IMR-90 (cell line): ENCODE data around the gene MPL. TPM values are rescaled to one million over a fixed set of nuclear protein-coding genes. Genes with fewer than 3 reads are reported as not detected.

Source experiments
- ATAC-seq: fragments of 200-7000 bp; cut with Tn5 transposase; 2 replicates; pipeline ENCODE4 v1.9.1; 2020; ENCODE audit warnings: low read depth, mild to moderate bottlenecking, moderate library complexity
- BruUV-seq: library from RNA; stranded (reverse); fragments of 400-500 nt; replicated peaks from 2 replicates; lab custom pipeline; 2021; lab: Mats Ljungman, UMichigan
- CTCF ChIA-PET: fragments of 300-600 bp; formaldehyde crosslinking; extraction: SDS; loops from one replicate; lab custom pipeline; 2021; ENCODE audit warnings: antibody characterized with exemption; lab: Yijun Ruan, JAX
- POLR2A ChIA-PET: fragments of 300-600 bp; sonication (Branson Sonifier 250); formaldehyde crosslinking; loops from one replicate; lab custom pipeline; 2022; ENCODE audit warnings: antibody characterized with exemption; ENCODE audit not compliant: unreplicated experiment; lab: Charles Lee
- DNase-seq: peaks from one replicate; pipeline ENCODE4 v3.0.0; 2013
- H2AFZ ChIP-seq: replicated peaks from 2 replicates; pipeline ENCODE3; 2013; ENCODE audit warnings: low read length, mild to moderate bottlenecking; ENCODE audit not compliant: poor library complexity
- H2AK5ac ChIP-seq: 2 replicates; pipeline ENCODE4 v1.6.1; 2013; ENCODE audit warnings: low read depth, low read length, inconsistent platforms
- H2AK9ac ChIP-seq: replicated peaks from 2 replicates; pipeline ENCODE3; 2013; ENCODE audit warnings: mild to moderate bottlenecking, low read depth, low read length, moderate library complexity; ENCODE audit not compliant: poor library complexity
- H2BK120ac ChIP-seq: 2 replicates; pipeline ENCODE4 v1.6.1; 2013; ENCODE audit warnings: low read depth, low read length, inconsistent platforms
- H2BK15ac ChIP-seq: 3 replicates; pipeline ENCODE4 v1.6.1; 2013; ENCODE audit warnings: low read depth, low read length, inconsistent platforms
- H2BK20ac ChIP-seq: 2 replicates; pipeline ENCODE4 v1.6.1; 2013; ENCODE audit warnings: low read depth, mild to moderate bottlenecking, inconsistent platforms, low read length, moderate library complexity
- H2BK5ac ChIP-seq: 2 replicates; pipeline ENCODE4 v1.6.1; 2013; ENCODE audit warnings: mild to moderate bottlenecking, low read depth, low read length, inconsistent platforms; ENCODE audit not compliant: poor library complexity, severe bottlenecking
- H3K14ac ChIP-seq: replicated peaks from 2 replicates; pipeline ENCODE4 v1.6.1; 2013; ENCODE audit warnings: low read depth, low read length, inconsistent platforms
- H3K18ac ChIP-seq: 2 replicates; pipeline ENCODE4 v1.6.1; 2013; ENCODE audit warnings: low read depth, low read length, control low read depth
- H3K23ac ChIP-seq: 2 replicates; pipeline ENCODE4 v1.6.1; 2013; ENCODE audit warnings: low read depth, low read length, inconsistent platforms
- H3K27ac ChIP-seq: 2 replicates; pipeline ENCODE4 v1.5.1; 2013; ENCODE audit warnings: mild to moderate bottlenecking, control low read depth, low read length; ENCODE audit not compliant: insufficient read depth
- H3K27me3 ChIP-seq: 2 replicates; pipeline ENCODE4 v1.6.1; 2013; ENCODE audit warnings: low read length; ENCODE audit not compliant: control insufficient read depth, insufficient read depth
- H3K36me3 ChIP-seq: 2 replicates; pipeline ENCODE4 v1.6.1; 2013; ENCODE audit warnings: low read length, mixed read lengths; ENCODE audit not compliant: control insufficient read depth, insufficient read depth
- H3K4ac ChIP-seq: 2 replicates; pipeline ENCODE4 v1.6.1; 2013; ENCODE audit warnings: low read depth, low read length, inconsistent platforms
- H3K4me1 ChIP-seq: 2 replicates; pipeline ENCODE4 v1.6.1; 2013; ENCODE audit warnings: low read length, mixed read lengths; ENCODE audit not compliant: control insufficient read depth, insufficient read depth
- H3K4me2 ChIP-seq: 2 replicates; pipeline ENCODE4 v1.6.1; 2013; ENCODE audit warnings: low read depth, mild to moderate bottlenecking, control low read depth, low read length, moderate library complexity
- H3K4me3 ChIP-seq: 2 replicates; pipeline ENCODE4 v1.5.1; 2013; ENCODE audit warnings: low read depth, mild to moderate bottlenecking, control low read depth, low read length, moderate library complexity; ENCODE audit not compliant: insufficient read depth
- H3K56ac ChIP-seq: 2 replicates; pipeline ENCODE4 v1.6.1; 2013; ENCODE audit warnings: low read length, inconsistent platforms; ENCODE audit not compliant: insufficient read depth; ENCODE audit errors: extremely low read depth
- H3K79me1 ChIP-seq, 2 experiments: 2 replicates each; pipeline ENCODE4 v1.6.1; 2013; ENCODE audit warnings: low read length in 2 of 2, inconsistent platforms in 1 of 2, low read depth in 1 of 2
- H3K9ac ChIP-seq: 2 replicates; pipeline ENCODE4 v1.6.1; 2013; ENCODE audit warnings: low read depth, low read length, control low read depth
- H3K9me1 ChIP-seq: 2 replicates; pipeline ENCODE4 v1.6.1; 2013; ENCODE audit warnings: low read length, inconsistent platforms; ENCODE audit not compliant: insufficient read depth
- H3K9me3 ChIP-seq: 2 replicates; pipeline ENCODE4 v1.6.1; 2013; ENCODE audit warnings: low read length; ENCODE audit not compliant: control insufficient read depth, insufficient read depth
- H4K20me1 ChIP-seq: 2 replicates; pipeline ENCODE4 v1.6.1; 2013; ENCODE audit warnings: low read length, inconsistent platforms; ENCODE audit not compliant: insufficient read depth
- H4K5ac ChIP-seq: 2 replicates; pipeline ENCODE4 v1.6.1; 2013; ENCODE audit warnings: mild to moderate bottlenecking, low read depth, low read length, control low read depth
- H4K8ac ChIP-seq, 2 experiments: 2 replicates each; pipeline ENCODE4 v1.6.1; 2013; ENCODE audit warnings: low read depth in 2 of 2, low read length in 2 of 2, control low read depth in 1 of 2, inconsistent platforms in 1 of 2
- H4K91ac ChIP-seq: 2 replicates; pipeline ENCODE4 v1.6.1; 2013; ENCODE audit warnings: low read depth, low read length, inconsistent platforms; ENCODE audit not compliant: insufficient read depth
- MAZ ChIP-seq: IDR thresholded peaks from 2 replicates; pipeline ENCODE4 v1.6.1; 2012; ENCODE audit warnings: low read depth, mild to moderate bottlenecking, low read length, improper control_type of control experiment, moderate library complexity, borderline replicate concordance
- NFE2L2 ChIP-seq: fragments of 150-350 bp; IDR thresholded peaks from 2 replicates; pipeline ENCODE4 v1.6.1; 2016; ENCODE audit warnings: low read depth, mild to moderate bottlenecking, low read length
- RCOR1 ChIP-seq: IDR thresholded peaks from 2 replicates; pipeline ENCODE4 v1.6.1; 2012; ENCODE audit warnings: mild to moderate bottlenecking, low read length, improper control_type of control experiment; ENCODE audit not compliant: insufficient replicate concordance
- RFX5 ChIP-seq: IDR thresholded peaks from 2 replicates; pipeline ENCODE4 v1.8.0; 2012; ENCODE audit warnings: low read depth, mild to moderate bottlenecking, low read length, moderate library complexity
- SMC3 ChIP-seq: fragments of 150-350 bp; IDR thresholded peaks from 2 replicates; pipeline ENCODE4 v1.6.1; 2016; ENCODE audit warnings: low read depth, mild to moderate bottlenecking, antibody characterized with exemption, low read length, moderate library complexity
- WGBS, 2 experiments: methylation state at CpG; one replicate each; pipeline versions ENCODE4 v1.1.5 to v1.1.7; 2013; ENCODE audit warnings: missing lambda C conversion rate in 2 of 2; ENCODE audit not compliant: insufficient read length in 1 of 2; ENCODE audit errors: extremely low coverage in 2 of 2; 5-methylcytosine and 5-hydroxymethylcytosine counted together
- dilution Hi-C: fragments of 300-500 bp; cut with HindIII; formaldehyde crosslinking; loops from one replicate; pipeline ENCODE4 v1.14.3; 2018; ENCODE audit warnings: low sequenced_read_pairs; ENCODE audit not compliant: unreplicated experiment
- in situ Hi-C: fragments of 300-500 bp; cut with MboI; formaldehyde crosslinking; loops from 3 replicates; pipeline ENCODE4 v1.14.3; 2019; ENCODE audit warnings: low sequenced_read_pairs, inconsistent platforms, mixed read lengths
- intact Hi-C: fragments of 100-400 bp; cut with micrococcal nuclease; formaldehyde crosslinking; loops from 2 replicates; pipeline ENCODE4 v1.10.0; 2022
- polyA plus RNA-seq, 3 experiments: library from polyadenylated mRNA; depleted of rRNA; stranded (reverse); fragments of >200 nt; gene quantifications; 2 replicates each; pipeline ENCODE4 v1.2.3, GENCODE V29; 2012; ENCODE audit warnings: low replicate concordance in 1 of 3
- total RNA-seq: library from RNA; depleted of rRNA; stranded (reverse); fragments of >200 nt; gene quantifications from 2 replicates; pipeline ENCODE4 v1.2.3, GENCODE V29; 2012

The MPL gene
- total and polyA plus RNA-seq, 2 of the 4 experiments (the other 2 are of a cell fraction), result 0.12 TPM; not detected in 1

- H3K27ac ChIP-seq, result no peak overlapping the region
- no peaks in the 10 kb centered on the region; the same call in 1 of the 2 replicates for H4K20me1 ChIP-seq
- H2AK5ac ChIP-seq, result no peak overlapping the region
- H3K56ac ChIP-seq, result no peak overlapping the region
- in situ Hi-C loops, result loop anchor here (5.0 kb wide), 1 partner anchor 37 kb away; no protein-coding TSS in a partner anchor
- no peak overlapping the region for H2AK9ac ChIP-seq
- no peak overlapping the region for H4K5ac ChIP-seq
- BruUV-seq, result no TSS peak
- H3K14ac ChIP-seq, result no peak overlapping the region
- H3K9me1 ChIP-seq, result no peaks in the 10 kb centered on the region
- no peaks in the 10 kb centered on the region for H3K9me3 ChIP-seq
- H2BK5ac ChIP-seq, result no peak overlapping the region
- CTCF ChIA-PET, result no interaction called here
- intact Hi-C loops, result no loop called here
- H3K27me3 ChIP-seq, result peaks cover 6% of the 10 kb centered on the region; the same call in 1 of the 2 replicates
- no peak overlapping the region for H4K8ac ChIP-seq
- H3K18ac ChIP-seq, result no peak overlapping the region
- peaks cover 4% of the 10 kb centered on the region; the same call in 1 of the 2 replicates for H3K4me1 ChIP-seq
- dilution Hi-C loops, result no loop called here
- no peaks in the 10 kb centered on the region for H3K36me3 ChIP-seq
- TF ChIP-seq SMC3 (no peak), RFX5 (no peak), MAZ (no peak), NFE2L2 (no peak), RCOR1 (no peak)
- DNase-seq, result no peak
- no CpG with 5 or more reads among the region's 3 CpGs for WGBS, 2 experiments
- H3K4ac ChIP-seq, result no peak overlapping the region
- H3K4me3 ChIP-seq, result no peak overlapping the region
- no peaks in the 10 kb centered on the region for H3K79me1 ChIP-seq
- no peak overlapping the region for H2BK20ac ChIP-seq
- ATAC-seq, result no peak
- no peak overlapping the region for H2AFZ ChIP-seq
- no peak overlapping the region for H2BK15ac ChIP-seq
- H4K91ac ChIP-seq, result no peak overlapping the region
- POLR2A ChIA-PET, result no interaction called here
- H2BK120ac ChIP-seq, result no peak overlapping the region
- no peak overlapping the region for H3K23ac ChIP-seq
- no peak overlapping the region for H3K9ac ChIP-seq
- H3K4me2 ChIP-seq, result no peak overlapping the region
Measured at GRCh38 chr1:43305461-43305860, 32.2 kb upstream of the MPL start.
